Uterus (tissue), 4 donors: Measurements from ENCODE around the gene DNAJC18. TPM values are rescaled to one million over a fixed set of nuclear protein-coding genes. Genes with fewer than 3 reads are reported as not detected.
A peak's percentile ranks its signal among the peaks of the same experiment; 100 is the strongest.

Experiments
- DNase-seq, 2 donors: peaks; one replicate each; pipeline ENCODE4 v3.0.0-alpha.2; 2019 to 2020
- H3K27ac ChIP-seq, 2 donors: fragments of 200-600 bp; sonication (generic); 1 replicate in 1 of 2; 2 replicates in 1 of 2; pipeline ENCODE4 v1.5.1; 2016 to 2018
- H3K27me3 ChIP-seq, 2 donors: fragments of 200-600 bp; sonication (generic); one replicate each; pipeline ENCODE4 v1.5.1; 2018 to 2019; ENCODE audit warnings: control low read depth in 1 of 2
- H3K36me3 ChIP-seq, 2 donors: fragments of 200-600 bp; sonication (generic); one replicate each; pipeline ENCODE4 v1.5.1; 2019; ENCODE audit warnings: control low read depth in 1 of 2
- H3K4me1 ChIP-seq, 2 donors: fragments of 200-600 bp; sonication (generic); one replicate each; pipeline ENCODE4 v1.5.1; 2018 to 2019; ENCODE audit warnings: control low read depth in 1 of 2
- H3K4me3 ChIP-seq, 2 donors: fragments of 200-600 bp; sonication (generic); 1 replicate in 1 of 2; 2 replicates in 1 of 2; pipeline ENCODE4 v1.5.1; 2018 to 2019; ENCODE audit warnings: mild to moderate bottlenecking in 1 of 2
- H3K9me3 ChIP-seq, 2 donors: fragments of 200-600 bp; sonication (generic); one replicate each; pipeline ENCODE4 v1.5.1; 2019; ENCODE audit warnings: control low read depth in 1 of 2
- CTCF ChIP-seq, 4 experiments: fragments of 200-600 bp in 2 of 4; fragments of 450-650 bp in 2 of 4; sonication (generic) in 2 of 4; IDR thresholded peaks; one replicate each; pipeline ENCODE4 v1.5.1; 2016 to 2019; ENCODE audit warnings: antibody characterized with exemption in 4 of 4, mild to moderate bottlenecking in 2 of 4, moderate library complexity in 1 of 4
- POLR2A ChIP-seq, 2 donors: fragments of 450-650 bp; IDR thresholded peaks; one replicate each; pipeline ENCODE4 v1.6.1; 2016; ENCODE audit warnings: antibody characterized with exemption in 2 of 2, mild to moderate bottlenecking in 1 of 2, moderate library complexity in 1 of 2
- intact Hi-C: fragments of 100-400 bp; cut with DNase I; formaldehyde crosslinking; loops from one replicate; pipeline ENCODE4 v1.15.1; 2023; ENCODE audit warnings: low total_unique reads
- total RNA-seq, 4 donors: library from RNA; depleted of rRNA in 3 of 4; stranded (reverse); fragments of >200 nt in 3 of 4; gene quantifications; one replicate each; pipeline versions ENCODE4 v1.1.0 to v1.2.4, GENCODE V29; 2014 to 2023
- donor health status: DM: yes; HTN: yes; CAD: no.

Gene DNAJC18
- total RNA-seq, 4 donors from 2014 or later = 3.1 to 21.6 (median 12.6) TPM

DNA sequence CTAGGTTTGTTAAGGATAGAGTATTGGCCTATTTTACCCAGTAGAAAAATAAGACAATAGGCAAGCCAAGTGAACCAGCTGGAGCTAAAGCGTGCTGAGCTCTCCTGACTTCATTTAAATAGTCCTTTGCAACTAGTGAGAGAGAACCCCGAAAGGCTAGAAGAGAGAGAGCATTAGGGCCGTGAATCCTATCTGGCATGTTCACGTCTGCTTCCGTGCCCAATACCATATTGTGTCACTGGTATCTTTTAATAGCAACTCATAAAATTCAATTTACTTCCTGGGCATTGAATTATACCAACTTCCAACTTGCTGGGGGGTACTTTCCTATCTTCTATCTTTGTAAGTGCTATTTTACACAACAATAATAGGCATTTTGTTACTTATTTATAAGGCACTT, 13.8 kb downstream of the DNAJC18 start:
- Histone ChIP-seq H3K4me1 (no peaks in the 10 kb centered on the region), H3K27ac (no peak overlapping the region), H3K27me3 (no peaks in the 10 kb centered on the region), H3K36me3 (no peaks in the 10 kb centered on the region), H3K9me3 (no peaks in the 10 kb centered on the region), H3K4me3 (no peak overlapping the region)
- DNase-seq = no peak
- intact Hi-C loops = loop anchor here (10.0 kb wide), 1 partner anchor 339 kb away; no protein-coding TSS in a partner anchor
- no peak for TF ChIP-seq CTCF (IDR thresholded peaks at IDR 0.05)
- TF ChIP-seq POLR2A (IDR thresholded peaks at IDR 0.05) = no peak

GRCh38 chr5:139422307-139422893, 16.9 kb downstream of the DNAJC18 start:
- H3K4me1 ChIP-seq = no peaks in the 10 kb centered on the region
- intact Hi-C loops = loop anchor here (10.0 kb wide), 1 partner anchor 342 kb away; no protein-coding TSS in a partner anchor
- H3K9me3 ChIP-seq = no peaks in the 10 kb centered on the region
- TF ChIP-seq POLR2A (IDR thresholded peaks at IDR 0.05) (no peak), CTCF (IDR thresholded peaks at IDR 0.05) (peak; percentile 65 to 92 (median 80))
- H3K4me3 ChIP-seq = no peak overlapping the region
- H3K27ac ChIP-seq = no peak overlapping the region
- DNase-seq = peak in 1 of 2 donors; percentile 46
- H3K36me3 ChIP-seq = no peaks in the 10 kb centered on the region
- no peaks in the 10 kb centered on the region for H3K27me3 ChIP-seq

DNA sequence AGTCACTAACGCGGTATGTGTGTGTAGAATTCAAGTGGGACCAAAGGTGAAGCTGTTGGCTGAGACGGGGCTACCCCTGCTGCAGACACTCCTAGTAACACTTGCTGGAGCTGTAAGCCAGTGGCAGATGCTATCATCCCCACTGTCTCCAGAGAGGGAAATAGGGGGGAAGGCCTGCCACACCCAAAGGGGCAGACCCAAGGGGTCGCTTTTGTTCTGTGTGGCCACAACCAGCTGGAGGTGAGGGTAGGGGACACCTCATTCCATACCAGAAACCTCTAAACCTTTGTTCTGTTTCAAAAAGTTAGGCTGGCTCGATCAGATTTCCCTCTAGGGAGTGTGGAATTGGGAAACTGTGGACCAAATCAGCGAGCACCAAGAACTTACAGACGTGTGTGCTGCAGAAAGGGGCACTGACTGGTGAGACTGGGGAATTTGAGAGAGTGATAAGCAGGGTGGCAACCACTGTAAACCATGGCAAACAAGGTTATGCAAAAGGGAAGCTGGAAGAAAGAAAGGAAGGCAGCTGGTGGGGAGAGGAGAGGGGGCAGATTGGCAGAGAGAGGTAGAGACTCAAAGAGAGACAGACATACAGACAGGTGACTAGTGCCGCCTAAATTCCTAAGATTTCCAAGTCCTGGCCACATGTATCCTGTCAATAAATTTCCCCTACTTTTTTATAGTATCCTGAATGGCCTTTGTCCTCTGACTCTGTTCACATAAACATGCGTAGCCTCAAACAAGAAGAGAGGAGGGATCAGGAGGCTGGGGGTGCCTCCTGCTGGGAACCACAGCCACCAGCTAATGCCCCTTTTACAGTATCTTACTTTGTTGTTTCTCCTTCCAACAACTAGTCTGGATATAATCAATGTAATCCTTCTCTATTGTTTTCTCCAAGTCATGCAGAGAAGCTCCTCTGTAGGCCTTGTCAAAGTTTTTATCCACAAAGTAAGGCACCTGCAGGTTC, 19.8 kb downstream of the DNAJC18 start:
- Histone ChIP-seq H3K36me3 (no peaks in the 10 kb centered on the region), H3K4me1 (peaks cover 0 to 7% of the 10 kb centered on the region in 2 donors), H3K4me3 (no peak overlapping the region), H3K27me3 (no peaks in the 10 kb centered on the region), H3K27ac (peak overlapping the region; percentile 24 to 29), H3K9me3 (no peaks in the 10 kb centered on the region)
- no peak for TF ChIP-seq POLR2A (IDR thresholded peaks at IDR 0.05)
- TF ChIP-seq CTCF (IDR thresholded peaks at IDR 0.05) = no peak
- no peak for DNase-seq
- intact Hi-C loops = loop anchor here (5.0 to 10.0 kb wide), 2 partner anchors 98 to 345 kb away; no protein-coding TSS in a partner anchor

GRCh38 chr5:139418793-139419192, 20.5 kb downstream of the DNAJC18 start:
- no peak for TF ChIP-seq CTCF (IDR thresholded peaks at IDR 0.05)
- no peak for TF ChIP-seq POLR2A (IDR thresholded peaks at IDR 0.05)
- no peaks in the 10 kb centered on the region for H3K9me3 ChIP-seq
- peaks cover 0 to 7% of the 10 kb centered on the region in 2 donors for H3K4me1 ChIP-seq
- intact Hi-C loops = loop anchor here (5.0 kb wide), 1 partner anchor 99 kb away; no protein-coding TSS in a partner anchor
- DNase-seq = no peak
- peak overlapping the region; percentile 24 for H3K27ac ChIP-seq
- H3K27me3 ChIP-seq = no peaks in the 10 kb centered on the region
- no peaks in the 10 kb centered on the region for H3K36me3 ChIP-seq
- H3K4me3 ChIP-seq = no peak overlapping the region
